Right forelimb (tissue), 1 donor: Measurements from ENCODE around the gene SUMO4.

Experiments
- DNase-seq: peaks from one replicate; pipeline ENCODE4 v3.0.0-alpha.2; 2018

The SUMO4 gene

GRCh38 chr6:149400050-149400449, at the start of gene SUMO4:
TSS of gene SUMO4 (plus strand) at chr6:149400262. CDS start at chr6:149400392, 130 bp downstream.
- DNase-seq, result no peak

DNA sequence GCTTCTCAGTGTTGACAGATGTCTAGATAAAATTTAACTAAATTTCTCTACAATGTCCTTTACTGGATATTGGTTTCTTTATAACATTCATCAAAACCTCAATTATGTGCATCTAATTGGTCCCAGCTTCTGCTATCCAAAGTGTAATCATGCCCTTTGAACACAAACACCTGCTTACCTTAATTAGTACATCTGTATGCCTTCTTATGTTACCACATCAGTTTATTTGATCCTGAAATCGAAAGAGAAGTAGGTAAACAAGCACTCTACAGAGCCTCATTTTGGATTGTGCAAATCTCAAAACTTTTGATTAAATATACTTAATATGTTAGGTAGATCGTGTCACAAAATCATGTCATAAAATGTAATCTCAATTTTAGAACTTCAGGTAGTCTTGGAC, 46.1 kb upstream of the SUMO4 start:
- no peak for DNase-seq

- DNase-seq, result no peak
These were observed 43.8 kb upstream of the SUMO4 start for GRCh38 chr6:149356081-149356750.

DNA sequence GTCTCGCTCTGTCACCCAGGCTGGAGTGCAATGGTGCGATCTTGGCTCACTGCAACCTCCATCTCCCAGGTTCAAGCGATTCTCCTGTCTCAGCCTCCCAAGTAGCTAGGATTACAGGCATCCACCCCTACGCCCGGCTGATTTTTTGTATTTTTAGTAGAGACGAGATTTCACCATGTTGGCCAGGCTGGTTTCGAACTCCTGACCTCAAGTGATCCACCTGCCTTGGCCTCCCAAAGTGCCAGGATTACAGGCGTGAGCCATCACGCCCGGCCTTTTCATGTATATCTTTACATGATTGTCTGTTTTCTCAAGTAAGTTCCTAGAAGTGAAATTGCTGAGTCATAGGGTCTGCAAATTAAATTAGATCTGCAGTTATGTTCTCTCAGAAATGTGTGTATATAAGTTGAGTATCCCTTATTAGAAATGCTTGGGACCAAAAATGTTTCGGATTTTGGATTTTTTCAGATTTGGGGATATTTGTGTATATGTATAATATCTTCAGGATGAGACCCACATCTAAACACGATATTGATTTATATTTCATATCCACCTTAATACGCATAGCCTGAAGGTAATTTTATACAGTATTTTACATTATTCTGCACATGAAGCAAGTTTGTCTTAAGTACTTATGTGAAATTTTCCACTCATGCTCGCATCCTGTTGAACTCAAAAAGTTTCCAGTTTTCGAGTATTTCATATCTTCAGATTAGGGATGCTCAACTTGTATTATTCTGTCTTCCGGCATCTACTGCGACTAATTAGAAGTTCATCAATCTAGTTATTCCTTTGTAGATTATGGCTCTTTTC, 42.1 kb upstream of the SUMO4 start:
- DNase-seq, result no peak

GRCh38 chr6:149359440-149359839, 40.6 kb upstream of the SUMO4 start:
- no peak for DNase-seq

- DNase-seq, result no peak
These were observed 39.5 kb upstream of the SUMO4 start for GRCh38 chr6:149360536-149360935.

DNA sequence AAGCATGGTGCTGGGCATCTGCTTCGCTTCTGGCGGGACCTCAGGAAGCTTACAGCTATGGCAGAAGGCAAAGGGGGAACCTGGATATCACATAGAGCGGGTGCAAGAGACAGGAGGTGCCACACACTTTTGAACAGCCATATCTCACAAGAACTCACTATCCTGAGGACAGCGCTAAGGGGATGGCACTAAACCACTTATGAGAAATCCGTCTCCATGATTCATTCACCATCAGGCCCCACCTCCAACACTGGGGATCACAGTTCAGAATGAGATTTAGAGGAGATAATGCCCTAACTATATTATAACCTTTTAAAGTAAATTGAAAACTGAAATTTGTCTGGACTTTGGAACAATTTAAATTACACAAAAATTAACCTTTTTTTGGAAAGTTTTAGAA, 37.8 kb upstream of the SUMO4 start:
- DNase-seq, result no peak

DNA sequence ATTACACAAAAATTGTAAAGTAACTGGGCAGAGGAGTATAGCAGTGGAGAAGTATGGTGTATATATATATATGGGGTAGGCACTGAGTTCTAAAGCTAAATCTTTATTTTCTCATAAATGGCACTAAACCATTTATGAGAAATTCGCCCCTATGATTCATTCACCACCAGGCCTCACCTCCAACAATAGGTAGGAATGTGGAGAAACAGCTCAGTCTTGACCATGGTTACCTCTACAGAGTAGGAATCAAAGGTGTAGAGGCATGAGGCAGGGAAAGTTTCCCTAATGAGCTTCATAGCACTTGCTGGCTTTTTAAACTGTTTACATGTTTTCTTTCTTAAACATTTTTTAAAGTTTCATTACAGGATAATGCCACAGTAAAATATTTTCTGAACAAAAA, 36.9 kb upstream of the SUMO4 start:
- no peak for DNase-seq

DNA sequence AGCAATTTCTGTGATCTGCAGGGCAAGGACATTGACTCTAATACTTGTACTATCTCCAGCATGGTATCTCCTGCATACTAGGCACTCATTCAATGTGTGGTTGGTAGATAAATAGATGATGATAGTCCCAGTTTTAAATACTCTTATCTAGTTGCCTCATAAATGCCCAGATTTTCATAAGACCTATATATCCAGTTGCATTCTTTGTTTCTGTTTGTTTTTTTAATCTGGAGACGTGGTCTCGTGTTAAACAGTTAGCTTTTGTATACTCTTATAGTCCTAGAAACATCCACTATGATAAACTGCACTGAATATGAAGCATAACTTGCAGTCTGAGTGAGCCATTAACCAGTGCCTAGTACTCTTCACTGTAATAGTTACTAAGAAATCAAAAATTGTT, 35.5 kb upstream of the SUMO4 start:
- no peak for DNase-seq

DNA sequence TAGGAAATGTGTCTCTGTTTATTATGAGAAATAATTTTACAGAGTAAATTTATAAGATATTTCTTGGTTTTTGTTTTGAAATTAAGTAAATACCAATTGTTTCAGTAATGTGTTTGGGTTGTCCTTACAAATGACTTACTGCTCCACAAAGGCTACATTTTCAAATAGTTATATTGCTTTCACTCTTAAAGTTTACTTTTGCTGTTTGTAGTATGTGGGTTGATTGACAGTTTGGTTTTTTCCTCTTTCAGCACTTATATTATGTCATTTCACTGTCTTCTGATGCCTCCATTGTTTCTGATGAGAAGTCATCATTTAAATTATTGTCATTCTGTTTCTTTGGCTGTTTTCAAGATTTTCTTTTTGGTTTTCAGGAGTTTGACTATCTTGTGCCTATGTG, 34.9 kb upstream of the SUMO4 start:
- DNase-seq, result no peak

GRCh38 chr6:149366267-149366921, 33.7 kb upstream of the SUMO4 start:
- DNase-seq, result no peak

- no peak for DNase-seq
These were observed 32.0 kb upstream of the SUMO4 start for GRCh38 chr6:149368065-149368464.

DNA sequence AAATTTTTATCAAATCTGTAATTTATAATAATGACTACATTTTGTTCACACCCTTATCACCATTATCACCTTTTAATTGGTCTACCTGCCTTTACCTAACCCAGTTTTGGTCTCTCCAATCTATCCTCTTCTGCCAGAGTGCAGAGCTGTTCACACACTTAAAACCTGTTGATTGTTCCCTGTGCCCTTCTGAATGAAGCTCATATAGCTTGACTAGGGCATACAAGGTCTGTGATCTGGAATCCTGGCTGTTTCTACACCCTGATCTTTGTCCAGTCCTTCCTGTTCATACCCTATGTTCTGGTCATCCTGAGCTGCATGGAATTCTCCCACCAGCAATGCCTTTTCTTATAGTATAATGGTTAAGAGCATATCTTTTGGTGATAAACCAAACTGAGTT, 28.9 kb upstream of the SUMO4 start:
- no peak for DNase-seq

DNA sequence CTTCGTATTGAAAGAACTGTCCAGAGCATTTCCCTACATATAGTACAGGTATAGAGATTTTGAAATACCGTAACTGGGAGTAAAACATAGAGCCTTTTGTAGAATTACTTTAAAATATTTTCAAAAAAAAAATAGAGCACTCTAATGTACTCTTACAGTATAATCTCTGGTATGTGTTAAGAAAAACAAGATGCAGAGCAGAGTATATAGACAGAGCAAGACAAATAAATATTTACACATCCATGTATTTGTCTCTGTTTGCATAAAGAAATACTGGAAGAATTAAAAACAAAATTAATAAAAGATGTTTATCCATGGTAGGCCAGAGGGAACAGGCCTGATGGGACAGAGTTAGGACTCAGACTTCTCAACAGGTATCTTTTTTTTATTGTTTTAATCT, 28.0 kb upstream of the SUMO4 start:
- DNase-seq, result no peak

DNA sequence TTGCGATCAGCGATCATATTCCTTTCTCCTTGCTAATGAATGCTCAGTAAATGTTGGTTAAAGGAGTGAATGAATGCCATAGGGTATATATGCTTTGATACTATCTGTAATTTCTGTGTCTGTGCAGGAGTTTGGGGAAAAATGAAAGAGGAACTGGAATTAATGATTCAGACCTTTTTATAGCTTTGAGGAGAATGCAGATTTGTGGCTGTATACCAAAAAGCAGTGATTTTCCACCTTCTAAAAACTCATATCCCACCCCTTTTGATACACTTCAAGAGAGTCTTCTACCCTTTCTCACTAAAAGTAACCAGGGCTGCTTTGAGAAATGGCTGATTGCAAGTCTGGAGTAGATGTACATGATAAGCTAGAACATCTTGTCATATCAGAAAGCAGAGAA, 26.6 kb upstream of the SUMO4 start:
- no peak for DNase-seq

GRCh38 chr6:149379977-149380376, 20.1 kb upstream of the SUMO4 start:
- DNase-seq, result no peak

DNA sequence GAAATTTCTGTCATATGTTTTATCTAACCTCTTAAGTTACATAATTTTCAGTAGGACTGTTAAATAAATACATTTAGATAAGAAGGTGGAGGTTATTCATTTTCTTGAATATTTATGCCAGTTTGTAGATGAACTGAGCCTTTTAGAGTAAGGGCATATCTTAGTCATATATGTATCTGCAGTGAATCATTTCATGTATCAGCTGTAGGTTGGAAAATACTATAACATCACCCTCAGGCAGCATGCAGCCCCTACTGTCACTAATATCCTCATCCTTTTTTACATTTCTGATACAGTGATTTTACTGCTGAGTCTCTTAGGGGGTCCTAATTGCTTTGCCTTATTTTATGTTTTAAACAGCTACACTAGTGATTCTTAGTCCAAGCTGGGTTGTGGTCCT, 19.5 kb upstream of the SUMO4 start:
- no peak for DNase-seq

- no peak for DNase-seq
These were observed 16.7 kb upstream of the SUMO4 start for GRCh38 chr6:149383371-149383770.

DNA sequence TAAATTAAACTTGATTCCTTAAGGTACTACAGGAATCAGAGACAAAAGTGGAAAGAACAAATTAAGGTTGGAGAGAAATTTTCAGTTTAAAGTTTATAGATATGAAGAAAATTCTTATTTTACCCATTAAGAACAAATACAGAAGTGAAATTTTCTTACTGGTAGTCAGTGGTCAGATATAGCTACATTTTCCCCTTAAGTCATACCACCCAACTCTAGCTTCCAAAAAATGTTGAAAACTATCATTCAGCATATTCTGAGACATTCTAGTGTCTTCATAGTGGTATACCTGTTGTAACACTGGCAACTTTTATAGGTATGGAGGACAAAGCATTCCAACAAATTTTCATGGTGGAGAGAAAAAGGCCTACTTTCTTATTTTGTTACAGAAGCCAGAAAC, 15.6 kb upstream of the SUMO4 start:
- no peak for DNase-seq

DNA sequence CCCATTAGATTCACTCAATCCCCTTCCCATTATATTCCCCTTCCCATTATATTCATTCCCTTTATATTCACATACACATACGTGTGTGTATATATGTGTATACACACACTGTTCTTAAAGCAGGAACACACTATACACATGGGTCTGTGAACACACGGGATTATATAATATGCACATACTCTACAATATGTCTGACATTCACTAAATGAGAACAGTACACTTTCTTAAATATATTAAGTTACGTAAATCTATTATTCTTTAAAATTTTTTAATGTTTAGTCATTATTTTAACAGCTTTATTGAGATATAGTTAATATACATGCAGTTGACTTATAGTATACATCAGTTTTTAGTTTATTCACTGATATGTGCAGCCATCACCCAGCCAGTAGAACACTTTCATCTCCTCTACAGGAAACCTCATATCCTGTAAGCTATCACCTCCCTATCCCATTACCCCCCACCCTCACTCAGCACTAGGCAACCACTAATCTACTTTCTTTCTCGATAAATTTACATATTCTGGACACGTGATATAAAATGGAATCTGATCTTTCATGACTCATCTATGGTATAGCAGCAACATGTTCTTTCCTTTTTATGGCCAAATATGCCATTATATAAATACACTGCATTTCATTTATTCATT, 13.9 kb upstream of the SUMO4 start:
- no peak for DNase-seq

GRCh38 chr6:149387779-149388512, 12.1 kb upstream of the SUMO4 start:
- no peak for DNase-seq

- no peak for DNase-seq
These were observed 10.4 kb upstream of the SUMO4 start for GRCh38 chr6:149389509-149390297.
